OCI-LY7 (cell line): ENCODE results near the gene AHSP.

ENCODE experiments used
- EZH2phosphoT487 ChIP-seq: fragments of 200-600 bp; sonication (generic); IDR thresholded peaks from 2 replicates; pipeline ENCODE4 v1.6.1; 2018; ENCODE audit warnings: low read depth, borderline replicate concordance, mild to moderate bottlenecking, mixed run types, antibody characterized with exemption, low read length, moderate library complexity, mixed read lengths
- TF ChIP-seq, protein P1 (sequence below): fragments of 200-600 bp; sonication (generic); conservative IDR thresholded peaks from 2 replicates; pipeline ENCODE4 v1.5.1; 2014; ENCODE audit warnings: mild to moderate bottlenecking, antibody characterized with exemption, low read length, moderate library complexity, mixed read lengths

DNA sequence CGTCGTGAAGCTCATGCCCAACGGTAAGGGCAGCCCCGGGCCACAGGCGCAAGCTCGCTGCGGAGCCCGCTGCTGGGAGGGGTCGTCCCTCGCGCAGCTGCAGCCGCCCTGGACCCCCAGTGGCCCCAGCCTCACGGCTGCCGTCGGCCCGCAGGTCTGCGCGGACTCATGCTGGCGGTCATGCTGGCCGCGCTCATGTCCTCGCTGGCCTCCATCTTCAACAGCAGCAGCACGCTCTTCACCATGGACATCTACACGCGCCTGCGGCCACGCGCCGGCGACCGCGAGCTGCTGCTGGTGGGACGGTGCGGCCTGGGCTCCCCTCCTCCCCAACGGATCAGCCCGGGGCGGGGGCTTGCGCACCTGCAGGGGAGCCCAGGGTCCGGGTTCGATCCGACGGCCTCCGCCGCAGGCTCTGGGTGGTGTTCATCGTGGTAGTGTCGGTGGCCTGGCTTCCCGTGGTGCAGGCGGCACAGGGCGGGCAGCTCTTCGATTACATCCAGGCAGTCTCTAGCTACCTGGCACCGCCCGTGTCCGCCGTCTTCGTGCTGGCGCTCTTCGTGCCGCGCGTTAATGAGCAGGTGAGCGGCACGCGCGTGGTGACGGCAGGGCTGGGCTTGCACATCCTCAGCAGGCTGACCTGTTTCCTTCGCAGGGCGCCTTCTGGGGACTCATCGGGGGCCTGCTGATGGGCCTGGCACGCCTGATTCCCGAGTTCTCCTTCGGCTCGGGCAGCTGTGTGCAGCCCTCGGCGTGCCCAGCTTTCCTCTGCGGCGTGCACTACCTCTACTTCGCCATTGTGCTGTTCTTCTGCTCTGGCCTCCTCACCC lies 39.0 kb upstream of the AHSP start:
- TF ChIP-seq, protein P1, sequence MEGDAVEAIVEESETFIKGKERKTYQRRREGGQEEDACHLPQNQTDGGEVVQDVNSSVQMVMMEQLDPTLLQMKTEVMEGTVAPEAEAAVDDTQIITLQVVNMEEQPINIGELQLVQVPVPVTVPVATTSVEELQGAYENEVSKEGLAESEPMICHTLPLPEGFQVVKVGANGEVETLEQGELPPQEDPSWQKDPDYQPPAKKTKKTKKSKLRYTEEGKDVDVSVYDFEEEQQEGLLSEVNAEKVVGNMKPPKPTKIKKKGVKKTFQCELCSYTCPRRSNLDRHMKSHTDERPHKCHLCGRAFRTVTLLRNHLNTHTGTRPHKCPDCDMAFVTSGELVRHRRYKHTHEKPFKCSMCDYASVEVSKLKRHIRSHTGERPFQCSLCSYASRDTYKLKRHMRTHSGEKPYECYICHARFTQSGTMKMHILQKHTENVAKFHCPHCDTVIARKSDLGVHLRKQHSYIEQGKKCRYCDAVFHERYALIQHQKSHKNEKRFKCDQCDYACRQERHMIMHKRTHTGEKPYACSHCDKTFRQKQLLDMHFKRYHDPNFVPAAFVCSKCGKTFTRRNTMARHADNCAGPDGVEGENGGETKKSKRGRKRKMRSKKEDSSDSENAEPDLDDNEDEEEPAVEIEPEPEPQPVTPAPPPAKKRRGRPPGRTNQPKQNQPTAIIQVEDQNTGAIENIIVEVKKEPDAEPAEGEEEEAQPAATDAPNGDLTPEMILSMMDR, result no peak
- TF ChIP-seq EZH2phosphoT487, result no peak
